DOHH2 (cell line): ENCODE measurements around the gene VWA7.

Experiments
- CTCF ChIP-seq: fragments of 200-600 bp; sonication (generic); IDR thresholded peaks from one replicate; pipeline ENCODE4 v1.5.1; 2014; ENCODE audit warnings: antibody characterized with exemption, mild to moderate bottlenecking, low read depth, low read length; ENCODE audit not compliant: poor library complexity, severe bottlenecking
- EZH2phosphoT487 ChIP-seq: fragments of 200-600 bp; sonication (generic); IDR thresholded peaks from 2 replicates; pipeline ENCODE4 v1.6.1; 2017; ENCODE audit warnings: borderline replicate concordance, mild to moderate bottlenecking, antibody characterized with exemption, low read length, moderate library complexity, mixed read lengths

GRCh38 chr6:31792090-31792374 is 14.9 kb upstream of the VWA7 start:
- no peak for TF ChIP-seq EZH2phosphoT487
- TF ChIP-seq CTCF = no peak
